GM12875 (cell line): ENCODE data around the gene RBM47.

ENCODE experiments used
- H3K4me3 ChIP-seq: one replicate; pipeline ENCODE4 v1.5.1; 2011; ENCODE audit warnings: low read depth, low read length, control low read depth
- TF ChIP-seq, protein P1 (sequence below): IDR thresholded peaks from 2 replicates; pipeline ENCODE4 v1.5.1; 2011; ENCODE audit warnings: low read depth, mild to moderate bottlenecking, control low read depth, inconsistent platforms, low read length, moderate library complexity, borderline replicate concordance; ENCODE audit not compliant: insufficient read depth

RBM47 gene

DNA sequence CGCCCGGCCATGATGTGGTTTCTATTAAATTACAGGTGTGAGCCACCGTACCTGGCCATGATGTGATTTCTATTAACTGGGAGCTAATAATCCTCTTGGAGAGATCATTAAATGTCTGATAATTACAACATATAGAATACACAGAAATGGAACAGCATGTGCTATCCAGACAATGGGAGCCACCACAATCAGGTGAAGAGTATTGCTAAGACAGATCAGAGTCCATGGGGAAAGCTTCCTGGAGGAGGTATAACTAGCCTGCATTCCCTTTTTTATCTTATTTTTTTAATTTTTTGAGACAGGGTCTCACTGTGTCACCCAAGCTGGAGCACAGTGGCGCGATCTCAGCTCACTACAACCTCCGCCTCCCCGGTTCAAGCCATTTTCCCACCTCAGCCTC lies 147.7 kb downstream of the RBM47 start:
- TF ChIP-seq, protein P1, sequence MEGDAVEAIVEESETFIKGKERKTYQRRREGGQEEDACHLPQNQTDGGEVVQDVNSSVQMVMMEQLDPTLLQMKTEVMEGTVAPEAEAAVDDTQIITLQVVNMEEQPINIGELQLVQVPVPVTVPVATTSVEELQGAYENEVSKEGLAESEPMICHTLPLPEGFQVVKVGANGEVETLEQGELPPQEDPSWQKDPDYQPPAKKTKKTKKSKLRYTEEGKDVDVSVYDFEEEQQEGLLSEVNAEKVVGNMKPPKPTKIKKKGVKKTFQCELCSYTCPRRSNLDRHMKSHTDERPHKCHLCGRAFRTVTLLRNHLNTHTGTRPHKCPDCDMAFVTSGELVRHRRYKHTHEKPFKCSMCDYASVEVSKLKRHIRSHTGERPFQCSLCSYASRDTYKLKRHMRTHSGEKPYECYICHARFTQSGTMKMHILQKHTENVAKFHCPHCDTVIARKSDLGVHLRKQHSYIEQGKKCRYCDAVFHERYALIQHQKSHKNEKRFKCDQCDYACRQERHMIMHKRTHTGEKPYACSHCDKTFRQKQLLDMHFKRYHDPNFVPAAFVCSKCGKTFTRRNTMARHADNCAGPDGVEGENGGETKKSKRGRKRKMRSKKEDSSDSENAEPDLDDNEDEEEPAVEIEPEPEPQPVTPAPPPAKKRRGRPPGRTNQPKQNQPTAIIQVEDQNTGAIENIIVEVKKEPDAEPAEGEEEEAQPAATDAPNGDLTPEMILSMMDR = no peak
- no peak overlapping the region for H3K4me3 ChIP-seq

DNA sequence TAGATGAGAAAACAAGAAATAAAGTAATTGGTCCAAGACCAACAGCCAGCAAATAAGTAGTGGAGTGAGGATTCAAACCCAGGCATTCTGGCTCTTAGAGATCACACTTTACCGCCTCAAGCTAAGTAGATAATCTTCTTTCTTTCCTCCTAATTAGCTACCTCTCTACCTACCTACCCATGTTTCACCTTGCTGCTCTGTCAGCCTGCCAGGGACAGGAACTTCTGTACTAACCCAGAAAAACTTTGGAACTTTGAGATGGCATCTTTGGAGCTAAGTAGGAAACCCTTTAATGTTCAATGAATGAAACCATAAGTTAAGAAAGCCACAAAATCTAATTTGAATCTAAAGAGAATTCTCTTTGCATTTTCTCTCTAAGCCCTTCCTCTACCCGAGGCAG lies 149.4 kb downstream of the RBM47 start:
- TF ChIP-seq, protein P1 = no peak
- H3K4me3 ChIP-seq = no peak overlapping the region

DNA sequence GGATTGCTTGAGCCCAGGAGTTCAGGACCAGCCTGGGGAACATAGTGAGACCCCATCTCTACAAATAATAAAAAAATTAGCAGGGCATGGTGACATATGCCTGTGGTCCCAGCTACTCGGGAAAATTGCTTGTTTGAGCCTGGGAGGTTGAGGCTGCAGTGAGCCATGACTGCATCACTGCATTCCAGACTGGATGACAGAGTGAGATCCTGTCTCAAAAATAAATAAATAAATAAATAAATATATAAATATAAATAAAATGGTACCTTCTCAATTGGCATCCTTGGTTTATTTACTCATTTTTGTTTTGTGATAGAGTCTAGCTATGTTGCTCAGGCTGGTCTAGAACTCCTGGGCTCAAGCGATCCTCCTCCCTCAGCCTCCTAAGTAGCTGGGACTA lies 150.3 kb downstream of the RBM47 start:
- no peak overlapping the region for H3K4me3 ChIP-seq
- TF ChIP-seq, protein P1 = no peak

DNA sequence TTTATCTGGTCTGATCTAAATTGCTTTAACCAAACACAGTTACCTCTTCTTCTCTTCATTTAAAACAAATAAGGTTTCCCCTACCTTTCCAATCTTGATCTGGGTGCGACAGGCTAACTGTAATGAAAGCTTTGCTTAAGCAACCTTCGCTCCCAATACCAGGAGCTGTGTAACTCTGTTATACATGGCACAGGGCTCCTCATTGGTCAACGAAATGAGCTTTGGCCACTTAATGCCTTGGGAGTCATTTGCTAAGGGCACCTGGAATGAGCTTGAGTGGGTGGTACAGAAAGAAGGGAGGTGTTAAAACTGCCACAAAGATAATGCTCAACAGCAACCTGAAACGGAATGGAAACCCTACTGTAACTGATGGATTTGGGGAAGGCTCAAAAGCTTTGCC lies 154.1 kb downstream of the RBM47 start:
- no peak overlapping the region for H3K4me3 ChIP-seq
- TF ChIP-seq, protein P1 = no peak

DNA sequence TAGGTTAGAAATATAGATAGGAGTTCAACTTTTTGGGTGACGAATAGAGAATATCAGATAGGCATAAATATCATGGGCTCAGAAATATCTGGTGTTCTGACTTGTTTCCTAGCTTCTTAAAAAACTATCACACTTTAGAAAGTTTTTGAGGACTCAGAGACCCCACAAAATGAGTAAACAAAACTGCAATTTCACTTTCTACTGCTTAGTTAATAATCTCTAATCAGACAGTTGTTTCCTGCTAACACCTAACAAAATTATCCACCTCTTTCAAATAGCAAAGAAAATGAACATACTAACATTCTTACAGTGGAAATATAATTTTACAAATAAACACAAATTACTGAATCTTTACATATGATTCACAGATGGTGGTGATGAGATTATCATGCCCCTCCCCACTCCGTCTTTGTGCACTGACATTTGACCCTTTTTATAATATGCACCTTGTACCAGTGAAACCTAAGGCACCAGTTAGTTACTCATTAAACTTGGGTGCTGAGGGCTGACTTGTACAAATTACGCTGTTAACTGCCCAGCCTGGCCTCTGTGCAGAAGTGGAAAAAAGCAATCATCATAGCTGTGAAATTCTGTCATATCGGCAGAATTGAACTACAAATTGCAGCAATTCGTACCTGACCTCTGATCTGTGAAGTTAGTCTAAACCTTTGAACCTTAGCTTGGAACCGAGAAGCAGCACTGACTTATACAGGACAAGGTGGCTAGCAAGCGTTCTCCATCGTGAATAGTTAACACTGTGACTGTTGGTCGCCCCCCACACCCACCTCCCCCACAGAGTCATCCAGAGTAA lies 155.9 kb downstream of the RBM47 start:
- H3K4me3 ChIP-seq = no peak overlapping the region
- TF ChIP-seq, protein P1 = no peak

DNA sequence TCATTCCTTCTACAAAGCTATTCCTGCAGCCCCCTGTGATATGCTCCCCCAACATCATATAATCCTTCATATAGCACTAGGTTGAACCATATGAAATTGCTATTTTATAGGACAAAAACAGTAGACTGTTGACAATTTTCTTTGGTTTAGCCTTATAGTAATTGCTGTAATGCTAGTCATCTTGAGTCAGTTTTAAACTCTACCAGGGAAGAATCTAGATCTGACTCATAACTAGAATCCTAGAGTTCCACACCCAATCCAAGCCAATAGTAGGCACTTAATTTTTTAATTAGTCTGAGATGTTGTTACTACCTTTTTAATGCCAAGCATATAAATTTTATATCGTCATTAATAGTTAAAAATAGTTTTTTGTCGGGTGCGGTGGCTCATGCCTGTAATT lies 157.7 kb downstream of the RBM47 start:
- TF ChIP-seq, protein P1 = no peak
- no peak overlapping the region for H3K4me3 ChIP-seq

DNA sequence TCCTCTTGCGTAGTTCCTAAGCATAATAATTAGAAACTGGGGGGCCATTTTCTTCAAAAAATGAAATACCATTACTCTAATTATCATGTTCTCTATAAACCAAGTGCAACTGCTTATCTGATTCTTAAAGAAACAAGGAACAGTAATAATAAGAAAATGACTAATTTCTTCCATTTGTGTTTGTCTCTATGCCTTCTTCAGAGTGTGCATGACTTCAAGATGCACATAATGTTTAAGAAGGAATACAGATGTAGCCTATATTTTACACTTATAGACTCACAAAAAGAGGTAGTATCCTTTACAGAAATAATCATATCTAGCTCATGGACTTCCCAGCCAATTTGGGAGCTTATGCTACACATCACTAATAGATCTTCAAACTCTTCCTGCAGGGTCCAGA lies 162.9 kb downstream of the RBM47 start:
- no peak overlapping the region for H3K4me3 ChIP-seq
- TF ChIP-seq, protein P1 = no peak
